ENCODE data around the gene CCDC43. TPM values are rescaled to one million over a fixed set of nuclear protein-coding genes. Genes with fewer than 3 reads are reported as not detected.

Gene CCDC43
- total RNA-seq, 2 experiments from 2014 or later: 23.6 to 25.3 TPM

DNA sequence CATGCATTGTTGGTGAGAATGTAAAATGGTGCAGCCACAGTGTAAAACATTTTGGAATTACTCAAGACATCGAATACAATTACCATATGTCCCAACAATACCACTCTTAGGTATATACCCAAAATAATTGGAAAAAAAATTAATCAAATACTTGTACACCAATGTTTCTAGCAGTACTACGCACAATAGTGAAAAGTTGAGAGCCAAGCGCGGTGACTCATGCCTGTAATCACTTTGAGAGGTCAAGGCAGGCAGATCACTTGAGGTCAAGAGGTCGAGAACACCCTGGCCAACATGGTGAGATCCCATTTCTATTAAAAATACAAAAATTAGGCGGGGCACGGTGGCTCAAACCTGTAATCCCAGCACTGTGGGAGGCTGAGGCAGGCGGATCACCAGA, 36.8 kb downstream of the CCDC43 start:
- POLR2A ChIA-PET: no interaction called here
- Histone ChIP-seq H3K27ac (ENCODE audit: low read depth in 1 of 2, low read length in 2 of 2) (no peak overlapping the region), H3K4me3 (ENCODE audit: low read length) (no peak overlapping the region), H3K27me3 (ENCODE audit: control insufficient read depth in 1 of 2, insufficient read depth in 2 of 2, low read length in 2 of 2) (peaks cover 17 to 35% of the 10 kb centered on the region in 2 experiments), H3K9me3 (ENCODE audit: control insufficient read depth in 1 of 2, insufficient read depth in 1 of 2, low read length in 2 of 2) (peaks cover 0 to 16% of the 10 kb centered on the region in 2 experiments), H3K4me1 (ENCODE audit: insufficient read depth, low read length) (peaks cover 11% of the 10 kb centered on the region), H3K36me3 (ENCODE audit: insufficient read depth, low read length) (no peaks in the 10 kb centered on the region)
- no peaks in the 10 kb centered on the region for H3K36me3 Mint-ChIP-seq (ENCODE audit: low read depth)
- CTCF ChIA-PET: no interaction called here
- intact Hi-C loops (cut with DNase I, micrococcal nuclease): no loop called here
- H3K4me1 Mint-ChIP-seq (ENCODE audit: low read depth): peaks cover 8% of the 10 kb centered on the region
- H3K27me3 Mint-ChIP-seq: peaks cover 59% of the 10 kb centered on the region
- no peak overlapping the region for H3K27ac Mint-ChIP-seq
- ATAC-seq (ENCODE audit: poor library complexity) (no peak), DNase-seq (no peak)
- no peak overlapping the region for H3K4me3 Mint-ChIP-seq
- TF ChIP-seq, protein P1, sequence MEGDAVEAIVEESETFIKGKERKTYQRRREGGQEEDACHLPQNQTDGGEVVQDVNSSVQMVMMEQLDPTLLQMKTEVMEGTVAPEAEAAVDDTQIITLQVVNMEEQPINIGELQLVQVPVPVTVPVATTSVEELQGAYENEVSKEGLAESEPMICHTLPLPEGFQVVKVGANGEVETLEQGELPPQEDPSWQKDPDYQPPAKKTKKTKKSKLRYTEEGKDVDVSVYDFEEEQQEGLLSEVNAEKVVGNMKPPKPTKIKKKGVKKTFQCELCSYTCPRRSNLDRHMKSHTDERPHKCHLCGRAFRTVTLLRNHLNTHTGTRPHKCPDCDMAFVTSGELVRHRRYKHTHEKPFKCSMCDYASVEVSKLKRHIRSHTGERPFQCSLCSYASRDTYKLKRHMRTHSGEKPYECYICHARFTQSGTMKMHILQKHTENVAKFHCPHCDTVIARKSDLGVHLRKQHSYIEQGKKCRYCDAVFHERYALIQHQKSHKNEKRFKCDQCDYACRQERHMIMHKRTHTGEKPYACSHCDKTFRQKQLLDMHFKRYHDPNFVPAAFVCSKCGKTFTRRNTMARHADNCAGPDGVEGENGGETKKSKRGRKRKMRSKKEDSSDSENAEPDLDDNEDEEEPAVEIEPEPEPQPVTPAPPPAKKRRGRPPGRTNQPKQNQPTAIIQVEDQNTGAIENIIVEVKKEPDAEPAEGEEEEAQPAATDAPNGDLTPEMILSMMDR (IDR thresholded peaks at IDR 0.05): no peak
- H3K9me3 Mint-ChIP-seq: no peaks in the 10 kb centered on the region

DNA sequence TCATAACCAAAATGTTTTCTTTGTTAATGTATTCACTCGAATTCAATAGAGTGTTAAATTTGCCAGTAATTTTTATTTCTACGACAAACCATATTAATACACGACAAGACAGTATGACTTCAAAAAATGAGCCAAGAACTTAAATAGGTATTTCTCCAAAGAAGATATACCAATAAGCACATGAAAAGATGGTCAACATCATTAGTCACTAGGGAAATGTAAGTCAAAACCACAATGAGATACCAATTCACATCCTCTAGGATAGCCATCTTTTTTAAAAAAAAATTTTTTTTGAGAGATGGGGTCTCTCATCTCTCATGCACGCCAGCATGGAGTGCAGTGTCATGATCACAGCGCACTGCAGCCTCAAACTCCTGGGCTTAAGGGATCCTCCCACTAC, 38.3 kb downstream of the CCDC43 start:
- Histone ChIP-seq H3K27ac (ENCODE audit: low read depth in 1 of 2, low read length in 2 of 2) (no peak overlapping the region), H3K4me1 (ENCODE audit: insufficient read depth, low read length) (peaks cover 3% of the 10 kb centered on the region), H3K36me3 (ENCODE audit: insufficient read depth, low read length) (no peaks in the 10 kb centered on the region), H3K27me3 (ENCODE audit: control insufficient read depth in 1 of 2, insufficient read depth in 2 of 2, low read length in 2 of 2) (peaks cover 10 to 27% of the 10 kb centered on the region in 2 experiments), H3K4me3 (ENCODE audit: low read length) (no peak overlapping the region), H3K9me3 (ENCODE audit: control insufficient read depth in 1 of 2, insufficient read depth in 1 of 2, low read length in 2 of 2) (peaks cover 0 to 12% of the 10 kb centered on the region in 2 experiments)
- no peak overlapping the region for H3K4me3 Mint-ChIP-seq
- TF ChIP-seq, protein P1 (IDR thresholded peaks at IDR 0.05): no peak
- DNase-seq (no peak), ATAC-seq (ENCODE audit: poor library complexity) (no peak)
- POLR2A ChIA-PET: no interaction called here
- peaks cover 4% of the 10 kb centered on the region for H3K4me1 Mint-ChIP-seq (ENCODE audit: low read depth)
- no peaks in the 10 kb centered on the region for H3K36me3 Mint-ChIP-seq (ENCODE audit: low read depth)
- intact Hi-C loops (cut with DNase I, micrococcal nuclease): no loop called here
- peaks cover 61% of the 10 kb centered on the region for H3K27me3 Mint-ChIP-seq
- H3K9me3 Mint-ChIP-seq: no peaks in the 10 kb centered on the region
- no peak overlapping the region for H3K27ac Mint-ChIP-seq
- CTCF ChIA-PET: no interaction called here

DNA sequence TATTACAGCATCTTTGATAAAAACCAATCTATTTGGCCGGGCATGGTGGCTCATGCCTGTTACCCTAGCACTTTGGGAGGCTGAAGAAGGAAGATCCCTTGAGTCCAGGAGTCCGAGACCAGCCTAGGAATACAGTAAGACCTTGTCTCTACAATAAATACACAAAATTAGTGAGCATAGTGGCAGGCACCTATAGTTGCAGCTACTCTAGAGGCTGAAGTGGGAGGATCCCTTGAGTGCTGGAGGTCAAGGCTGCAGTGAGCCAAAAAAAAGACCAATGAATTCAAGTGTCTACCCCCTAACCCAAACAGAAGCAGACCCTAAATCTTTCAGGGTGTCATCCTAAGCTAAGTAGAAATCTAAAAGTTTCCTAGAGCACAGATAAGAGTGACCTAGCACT, 40.6 kb downstream of the CCDC43 start:
- Mint-ChIP-seq H3K27me3 (peaks cover 56% of the 10 kb centered on the region), H3K4me3 (no peak overlapping the region), H3K27ac (no peak overlapping the region), H3K36me3 (ENCODE audit: low read depth) (no peaks in the 10 kb centered on the region), H3K9me3 (no peaks in the 10 kb centered on the region), H3K4me1 (ENCODE audit: low read depth) (no peaks in the 10 kb centered on the region)
- Histone ChIP-seq H3K4me1 (ENCODE audit: insufficient read depth, low read length) (no peaks in the 10 kb centered on the region), H3K9me3 (ENCODE audit: control insufficient read depth in 1 of 2, insufficient read depth in 1 of 2, low read length in 2 of 2) (peaks cover 0 to 3% of the 10 kb centered on the region in 2 experiments), H3K27me3 (ENCODE audit: control insufficient read depth in 1 of 2, insufficient read depth in 2 of 2, low read length in 2 of 2) (peaks cover 0 to 11% of the 10 kb centered on the region in 2 experiments), H3K27ac (ENCODE audit: low read depth in 1 of 2, low read length in 2 of 2) (no peak overlapping the region), H3K36me3 (ENCODE audit: insufficient read depth, low read length) (no peaks in the 10 kb centered on the region), H3K4me3 (ENCODE audit: low read length) (no peak overlapping the region)
- TF ChIP-seq, protein P1 (IDR thresholded peaks at IDR 0.05): no peak
- ChIA-PET CTCF (no interaction called here), POLR2A (no interaction called here)
- intact Hi-C loops (cut with DNase I, micrococcal nuclease): no loop called here
- no peak for ATAC-seq (ENCODE audit: poor library complexity)
- no peak for DNase-seq

Measured in CD4-positive, alpha-beta T cell (primary cell).